HG03520 (cell line): ENCODE data around the gene GPR146.
"Not testable (repeated sequence)": the region's sequence is repeated elsewhere in the genome, so short reads cannot be mapped to it uniquely, and the experiment has no call there.

ENCODE experiments used
- ATAC-seq: cut with Tn5 transposase; IDR thresholded peaks from one replicate; pipeline ENCODE4 v1.9.1; 2021; ENCODE audit warnings: mild to moderate bottlenecking, moderate library complexity; ENCODE audit not compliant: unreplicated experiment

The GPR146 gene

DNA sequence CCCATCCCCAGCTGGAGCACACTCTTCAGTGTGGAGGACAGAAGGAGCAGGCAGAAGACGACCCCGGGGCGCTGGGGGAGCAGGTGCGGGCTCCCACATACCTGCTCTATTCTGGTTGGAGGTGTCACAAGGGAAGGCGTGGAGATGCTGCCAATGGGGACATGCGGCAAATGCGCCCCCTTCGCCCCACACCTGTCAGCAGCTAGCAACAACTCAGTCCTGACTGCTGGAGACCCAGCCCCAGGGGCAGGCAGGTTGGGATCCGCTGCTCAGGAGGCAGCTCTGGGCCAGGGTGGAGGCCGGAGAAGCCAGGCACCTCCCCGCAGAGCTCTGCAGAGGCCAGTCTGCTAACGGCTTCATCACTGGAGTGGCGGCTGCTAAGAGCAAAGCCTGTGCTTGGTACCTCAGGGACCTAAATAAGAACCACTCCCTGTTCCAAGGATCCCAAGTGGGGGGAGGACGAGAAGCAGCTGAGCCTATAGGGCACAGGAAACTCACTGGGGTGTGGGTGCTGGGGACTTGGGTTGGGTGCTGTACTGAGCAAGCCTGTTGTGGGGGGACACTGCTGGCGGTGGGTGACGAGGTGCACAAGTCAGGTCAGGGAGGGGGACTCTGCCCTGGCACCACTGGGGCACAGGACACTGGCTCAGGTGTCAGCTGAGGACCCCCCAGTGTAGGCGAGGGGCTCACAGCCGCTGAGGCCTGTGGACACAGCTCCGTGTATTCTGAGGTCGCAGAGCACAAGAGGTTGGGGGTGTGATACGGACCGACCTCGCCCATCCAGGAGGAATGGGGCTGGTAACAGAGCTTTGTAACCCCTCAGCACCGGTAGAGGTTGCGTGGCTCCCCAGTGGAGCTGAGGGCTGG is 19.2 kb upstream of the GPR146 start:
- ATAC-seq: no peak

DNA sequence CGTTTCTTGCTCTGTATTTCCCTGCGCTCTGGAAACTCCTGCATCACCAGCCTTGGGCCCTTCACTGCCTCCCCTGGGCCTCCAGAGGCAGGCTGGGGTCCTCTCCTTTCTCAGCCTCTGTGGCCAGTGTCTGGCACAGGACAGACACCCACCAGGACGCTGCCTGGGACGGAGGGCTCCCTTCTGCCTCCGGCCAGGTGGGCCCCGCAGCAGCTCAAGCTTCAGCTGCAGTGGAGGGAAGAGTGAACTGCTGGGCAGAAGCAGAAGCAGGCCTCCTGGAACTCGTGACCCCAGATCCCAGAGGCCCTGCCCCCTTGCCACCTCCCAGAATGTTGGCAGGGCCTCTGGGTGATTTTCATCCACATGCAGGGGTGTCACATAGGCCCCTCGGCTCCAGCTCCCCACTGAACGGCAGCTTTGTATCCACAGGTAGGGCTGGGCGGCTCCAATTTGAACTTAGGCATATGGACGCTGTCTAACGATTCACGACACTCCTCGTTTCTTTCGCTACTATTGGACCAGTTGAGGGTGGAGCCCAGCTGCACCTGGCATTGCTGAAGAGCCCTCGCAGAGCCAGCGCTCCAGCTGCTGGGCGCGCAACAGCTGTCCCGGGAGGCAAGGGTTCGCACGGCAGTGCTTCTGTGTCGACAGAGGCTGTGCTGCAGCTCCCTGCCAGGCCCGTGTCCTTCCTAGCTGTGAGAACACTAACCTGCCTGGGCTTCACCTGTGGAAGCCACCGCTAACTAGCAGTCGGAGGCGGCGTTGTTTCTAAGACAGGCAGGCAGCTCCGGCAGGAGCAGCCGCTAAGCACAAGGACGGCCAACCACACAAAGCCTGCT is 18.4 kb upstream of the GPR146 start:
- ATAC-seq: no peak

DNA sequence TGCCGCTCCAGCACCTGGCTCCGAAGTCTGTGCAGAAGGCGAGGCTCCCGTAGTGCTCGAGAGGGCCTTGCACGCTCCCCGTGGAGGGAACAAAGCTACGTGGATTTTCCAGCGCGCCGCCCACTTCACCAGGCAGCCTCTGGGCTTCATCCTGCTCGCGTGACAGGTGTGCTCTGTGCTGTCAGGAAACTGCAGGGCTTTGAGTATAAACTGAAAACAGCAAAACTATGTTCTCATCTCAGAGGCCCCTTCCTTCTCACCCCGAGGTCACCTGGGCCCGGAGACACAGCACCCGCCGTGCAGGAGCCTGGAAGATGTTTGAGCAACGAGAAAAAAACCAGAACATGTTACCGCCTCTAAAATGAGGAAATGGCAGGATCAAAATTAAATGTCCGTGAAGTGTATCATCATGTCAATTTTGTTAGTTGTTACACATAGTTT is 17.6 kb upstream of the GPR146 start:
- ATAC-seq: no peak

DNA sequence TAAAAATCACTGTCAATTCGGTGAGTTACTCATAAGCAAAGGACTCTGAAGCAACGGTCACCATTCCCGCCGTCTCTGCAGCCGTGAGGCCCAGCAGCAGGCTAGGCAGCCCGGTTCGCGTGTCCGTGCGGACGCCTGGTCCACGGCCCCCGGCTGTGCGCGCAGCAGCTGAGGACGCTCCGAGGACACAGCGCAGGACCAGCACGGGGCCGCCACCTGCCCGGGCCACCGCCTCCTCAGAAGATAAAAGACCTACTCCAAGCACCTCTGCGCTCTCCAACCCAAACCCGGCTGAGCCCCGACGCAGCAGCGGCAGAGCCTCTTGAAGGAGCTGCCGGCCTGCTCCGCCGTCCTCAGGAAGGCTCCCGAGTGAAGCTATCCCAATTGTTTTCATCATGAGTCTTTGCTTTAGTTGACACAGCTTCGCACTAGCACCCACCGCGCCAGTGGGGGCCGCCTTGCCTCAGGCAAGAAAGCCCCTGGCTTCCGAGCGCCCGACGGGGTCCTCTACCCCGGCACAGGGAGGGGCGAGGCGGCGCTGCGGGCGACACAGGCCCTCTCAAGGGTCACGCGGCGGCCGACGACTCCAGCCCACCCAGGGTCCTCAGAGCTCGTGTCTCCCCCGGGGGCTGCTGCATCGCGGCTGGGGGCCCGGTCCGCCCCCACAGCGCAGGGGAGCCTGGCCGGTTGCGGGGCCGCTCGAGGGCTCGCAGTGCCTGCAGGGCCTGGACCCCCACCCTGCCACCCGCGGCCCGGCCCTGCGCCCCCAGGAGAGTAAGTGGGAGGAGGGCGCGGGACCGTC is 16.9 kb upstream of the GPR146 start:
- ATAC-seq: peak; percentile 1

DNA sequence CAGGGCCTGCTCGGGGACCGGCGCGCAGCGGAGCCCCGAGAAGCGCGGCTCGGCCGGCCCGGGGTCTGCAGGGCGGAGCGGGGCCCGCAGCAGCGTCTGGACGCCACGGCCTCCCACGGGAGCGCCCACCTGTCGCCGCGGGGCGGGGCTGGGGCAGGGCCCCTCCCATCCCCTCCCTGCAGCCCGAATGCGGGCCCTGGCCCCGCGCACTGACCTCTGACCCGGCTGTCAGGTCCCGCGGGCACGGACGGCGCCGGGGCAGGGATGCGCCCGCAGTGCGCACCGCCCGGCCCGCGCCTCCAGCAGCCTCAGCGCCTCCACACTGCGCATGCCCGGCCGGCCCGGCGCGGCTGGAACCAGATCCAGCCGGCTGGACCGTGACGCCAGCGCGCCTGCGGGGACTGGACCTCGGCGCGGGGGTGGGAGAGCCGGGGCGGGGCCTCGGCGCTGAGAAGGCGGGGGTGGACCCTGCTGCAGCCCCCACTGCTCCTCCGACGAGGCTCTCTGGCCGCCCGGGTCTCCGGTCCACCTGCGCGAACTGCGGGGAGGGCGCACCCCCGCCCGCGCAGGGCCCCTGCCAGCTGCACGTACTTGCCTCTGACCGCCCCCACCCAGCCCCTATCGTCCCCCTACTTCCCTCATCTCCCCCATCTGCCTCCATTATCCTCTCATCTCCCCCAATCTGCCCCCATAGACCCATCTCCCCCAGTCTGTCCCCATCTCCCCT is 16.1 kb upstream of the GPR146 start:
- ATAC-seq: peak; percentile 47

DNA sequence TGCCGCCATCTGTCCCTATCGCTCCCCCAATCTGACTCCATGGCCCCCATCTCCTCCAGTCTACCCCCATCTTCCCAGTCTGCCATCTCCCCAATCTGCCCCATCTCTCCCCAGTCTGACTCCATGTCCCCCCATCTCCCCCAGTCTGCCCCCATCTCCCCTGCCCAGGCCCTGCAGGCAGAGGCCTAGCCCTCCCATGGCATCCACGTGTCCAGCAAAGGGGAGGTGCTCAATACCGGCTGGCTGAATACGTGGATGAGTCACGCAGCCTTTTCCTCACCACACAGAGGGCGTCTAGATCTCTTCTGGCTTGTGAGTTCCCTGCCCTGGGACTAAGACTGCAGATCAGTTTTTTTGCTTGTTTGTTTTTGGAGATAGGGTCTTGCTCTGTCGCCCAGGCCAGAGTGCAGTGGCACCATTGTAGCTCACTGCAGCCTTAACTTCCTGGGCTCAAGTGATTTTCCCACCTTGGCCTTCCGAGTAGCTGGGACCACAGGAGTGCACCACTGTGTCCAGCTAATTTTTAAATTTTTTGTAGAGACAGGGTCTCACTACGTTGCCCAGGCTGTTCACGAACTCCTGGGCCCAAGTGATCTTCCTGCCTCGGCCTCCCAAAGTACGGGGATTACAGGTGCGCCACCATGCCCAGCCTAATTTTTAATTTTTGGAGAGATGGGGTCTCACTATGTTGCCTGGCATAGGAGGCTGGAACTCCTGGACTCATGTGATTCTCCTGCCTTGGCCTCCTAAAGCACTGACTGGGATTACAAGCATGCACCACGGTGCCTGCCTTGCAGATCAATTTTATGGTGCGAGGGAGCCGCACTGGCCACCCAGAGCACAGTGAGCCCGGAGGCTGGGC is 15.3 kb upstream of the GPR146 start:
- ATAC-seq: no peak

DNA sequence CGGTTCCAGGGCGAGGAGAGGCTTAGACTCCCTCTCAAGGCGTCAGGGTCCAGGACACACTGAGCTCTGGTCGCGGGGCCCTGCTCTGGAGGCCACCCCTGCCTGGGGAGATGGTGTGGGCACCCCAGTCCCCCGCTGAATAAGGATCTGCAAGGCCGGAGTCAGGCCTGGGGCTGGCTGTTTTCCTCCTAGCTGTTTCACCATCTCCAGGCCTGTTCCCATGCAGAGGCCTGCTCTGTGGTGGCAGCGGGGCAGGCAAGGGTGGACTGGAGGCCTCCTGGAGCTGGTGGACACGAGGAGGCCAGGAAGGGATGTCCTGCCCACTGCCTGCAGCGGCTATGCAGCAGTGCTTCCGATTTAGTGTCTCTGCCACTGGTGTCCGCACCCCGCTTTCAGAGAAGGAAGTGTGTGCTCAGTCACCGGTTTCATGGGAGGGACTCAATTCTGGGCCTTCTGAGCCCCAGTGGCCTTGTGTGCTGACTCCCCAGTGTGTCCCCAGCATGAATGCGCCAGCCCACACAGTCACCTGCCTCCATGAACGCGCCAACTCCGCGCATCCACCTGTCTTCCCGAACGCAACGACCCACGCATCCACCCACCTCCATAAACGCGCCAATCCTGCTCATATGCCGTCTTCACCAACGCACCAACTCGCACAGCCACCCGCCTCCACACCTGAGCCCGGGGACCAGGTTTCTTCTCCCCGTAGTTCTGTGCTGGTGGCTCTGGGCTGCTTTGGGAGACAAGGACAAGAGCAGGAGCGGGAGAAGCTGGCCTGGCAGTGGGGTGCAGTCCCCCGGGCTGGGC is 14.5 kb upstream of the GPR146 start:
- no peak for ATAC-seq

DNA sequence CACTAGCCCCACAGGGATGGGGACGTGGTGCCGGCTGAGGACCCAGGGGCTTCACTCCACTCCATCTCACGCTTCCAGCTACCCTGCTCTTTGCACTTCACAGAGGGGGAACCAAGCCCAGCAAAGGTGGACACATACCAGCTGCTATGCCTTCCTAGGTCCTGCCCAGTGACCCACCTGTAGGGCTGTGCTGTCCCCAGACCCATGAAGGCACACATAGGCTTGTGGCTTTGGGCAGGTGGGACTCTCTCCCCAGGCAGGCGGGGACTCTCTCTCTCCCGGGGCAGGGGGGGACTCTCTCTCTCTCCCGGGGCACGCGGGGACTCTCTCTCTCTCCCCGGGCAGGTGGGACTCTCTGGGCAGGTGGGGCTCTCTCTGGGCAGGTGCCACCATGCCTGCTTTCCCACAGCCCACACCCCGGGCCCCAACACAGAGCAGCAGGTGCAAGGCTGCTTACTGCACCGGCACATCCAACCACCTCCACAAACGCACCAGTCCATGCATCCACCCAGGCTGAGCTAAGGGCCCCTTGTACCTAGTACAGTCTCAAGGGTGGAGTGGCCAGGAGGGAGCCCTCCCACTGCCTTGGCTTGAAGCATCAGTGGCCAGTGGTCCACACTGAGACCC is 13.8 kb upstream of the GPR146 start:
- no peak for ATAC-seq

DNA sequence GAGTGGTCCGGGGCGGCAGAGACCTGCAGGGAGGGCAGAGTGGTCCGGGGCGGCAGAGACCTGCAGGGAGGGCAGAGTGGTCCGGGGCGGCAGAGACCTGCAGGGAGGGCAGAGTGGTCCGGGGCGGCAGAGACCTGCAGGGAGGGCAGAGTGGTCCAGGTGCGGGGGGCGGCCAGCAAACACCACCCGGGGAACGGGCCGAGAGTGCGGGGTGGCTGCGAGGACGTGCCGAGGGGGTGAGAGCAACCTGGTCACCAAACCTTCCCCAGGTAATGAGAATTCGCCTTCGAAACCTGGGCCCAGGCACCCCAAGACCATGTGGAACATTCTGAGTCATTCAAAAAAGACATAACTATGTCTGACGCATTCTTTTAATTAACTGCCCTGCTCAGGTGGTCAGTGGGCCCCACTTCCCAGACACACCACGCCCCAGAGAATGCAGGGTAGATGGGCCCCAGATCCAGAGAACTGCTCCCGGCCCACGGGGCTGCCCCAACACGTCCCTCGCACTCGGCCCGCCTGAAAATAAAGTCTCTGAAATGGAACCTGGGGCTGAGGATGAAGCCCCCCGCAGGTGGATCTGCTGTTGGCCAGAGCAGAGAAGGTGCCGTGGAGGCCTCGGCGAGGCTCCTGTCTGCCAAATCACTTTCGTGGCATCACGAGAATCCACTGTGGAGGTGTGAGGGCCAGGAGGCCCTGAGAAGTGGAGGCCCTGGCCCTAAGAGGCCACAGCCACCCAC is 12.5 kb upstream of the GPR146 start:
- ATAC-seq: no peak

DNA sequence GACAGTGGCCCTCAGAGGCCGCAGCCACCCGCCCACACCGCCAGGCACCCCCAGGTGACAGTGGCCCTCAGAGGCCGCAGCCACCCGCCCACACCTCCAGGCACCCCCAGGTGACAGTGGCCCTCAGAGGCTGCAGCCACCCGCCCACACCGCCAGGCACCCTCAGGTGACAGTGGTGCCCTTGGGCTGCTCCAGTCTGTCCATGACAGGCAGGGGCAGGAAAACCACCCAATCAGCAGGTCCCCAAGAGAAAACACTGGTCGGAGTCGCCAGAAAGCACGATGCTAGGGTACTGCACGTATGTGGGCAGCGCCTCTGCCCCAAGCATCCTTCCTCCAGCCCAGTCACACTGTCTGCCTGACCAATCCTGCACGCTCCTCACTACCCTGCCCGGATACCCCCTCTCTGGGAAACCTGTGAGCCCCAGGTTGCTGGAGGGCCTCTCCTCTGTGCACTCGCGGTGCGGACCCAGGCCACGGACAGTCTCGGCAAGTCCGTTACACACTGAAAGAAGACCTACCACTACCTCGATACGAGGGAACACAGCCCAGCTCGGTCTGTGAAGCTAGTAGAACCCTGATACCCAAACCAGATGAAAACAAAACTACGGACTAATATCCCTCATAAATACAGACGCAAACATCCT is 11.7 kb upstream of the GPR146 start:
- no peak for ATAC-seq

DNA sequence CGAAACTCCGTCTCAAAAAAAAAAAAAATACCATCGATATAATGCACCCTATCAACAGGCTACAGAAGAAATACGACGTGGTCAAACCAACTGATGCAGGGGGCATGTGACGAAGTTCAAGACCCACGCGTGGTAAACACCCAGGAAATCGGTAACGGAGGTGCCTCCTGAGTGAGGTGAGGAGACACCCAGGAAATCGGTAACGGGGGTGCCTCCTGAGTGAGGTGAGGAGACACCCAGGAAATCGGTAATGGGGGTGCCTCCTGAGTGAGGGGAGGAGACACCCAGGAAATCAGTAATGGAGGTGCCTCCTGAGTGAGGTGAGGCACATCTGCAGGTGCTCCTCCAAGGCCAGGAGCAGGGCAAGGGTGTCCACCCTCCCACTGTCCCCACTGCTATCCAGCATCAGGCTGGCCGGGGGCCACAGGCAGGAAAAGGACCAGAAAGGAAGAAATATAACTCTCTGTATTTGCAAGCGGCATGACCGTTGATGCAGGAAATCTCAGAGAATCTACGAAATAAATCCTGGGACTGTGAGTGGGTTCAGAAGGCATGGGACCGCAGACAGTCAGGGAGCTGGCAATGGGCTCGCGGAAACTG is 10.7 kb upstream of the GPR146 start:
- no peak for ATAC-seq

DNA sequence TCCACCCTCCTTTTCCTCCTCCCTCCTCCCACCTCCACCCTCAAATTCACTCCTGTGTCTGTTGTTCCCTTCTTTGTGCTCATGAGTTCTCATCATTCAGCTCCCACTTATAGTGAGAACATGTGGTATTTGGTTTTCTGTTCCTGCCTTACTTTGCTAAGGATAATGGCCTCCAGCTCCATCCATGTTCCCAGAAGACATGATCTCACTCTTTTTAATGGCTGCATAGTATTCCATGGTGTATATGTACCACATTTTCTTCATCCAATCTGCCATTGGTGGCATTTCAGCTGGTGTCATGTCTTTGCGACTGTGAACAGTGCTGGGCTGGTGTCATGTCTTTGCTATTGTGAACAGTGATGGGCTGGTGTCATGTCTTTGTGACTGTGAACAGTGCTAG is 9.6 kb upstream of the GPR146 start:
- not testable (repeated sequence) for ATAC-seq

DNA sequence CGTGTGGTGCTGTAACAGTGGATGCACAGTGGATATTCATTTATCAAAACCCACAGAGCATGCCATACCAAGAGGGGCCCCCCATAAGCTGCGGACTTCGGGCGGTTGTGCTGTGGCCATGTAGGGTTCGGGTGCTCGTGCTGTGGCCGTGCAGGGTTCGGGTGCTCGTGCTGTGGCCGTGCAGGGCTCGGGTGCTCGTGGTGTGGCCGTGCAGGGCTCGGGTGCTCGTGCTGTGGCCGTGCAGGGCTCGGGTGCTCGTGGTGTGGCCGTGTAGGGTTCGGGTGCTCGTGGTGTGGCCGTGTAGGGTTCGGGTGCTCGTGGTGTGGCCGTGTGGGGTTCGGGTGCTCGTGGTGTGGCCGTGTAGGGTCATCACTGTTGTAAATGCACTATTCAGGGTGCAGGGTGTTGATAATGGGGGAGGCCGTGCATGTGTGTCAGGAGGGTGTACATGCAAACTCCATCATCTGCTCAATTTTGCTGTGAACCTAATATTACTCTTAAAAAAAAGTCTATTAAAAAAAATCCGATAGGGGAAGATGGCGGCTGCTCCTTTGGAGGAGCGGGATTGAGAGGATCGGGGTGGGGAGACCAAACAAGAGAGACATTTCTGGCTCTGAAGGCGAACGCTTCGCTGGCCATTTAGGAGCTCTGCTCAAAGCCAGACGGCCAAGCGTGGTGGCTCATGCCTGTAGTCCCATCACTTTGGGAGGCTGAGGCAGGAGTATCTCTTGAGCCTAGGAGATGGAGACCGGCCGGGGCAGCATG is 8.0 kb upstream of the GPR146 start:
- not testable (repeated sequence) for ATAC-seq

DNA sequence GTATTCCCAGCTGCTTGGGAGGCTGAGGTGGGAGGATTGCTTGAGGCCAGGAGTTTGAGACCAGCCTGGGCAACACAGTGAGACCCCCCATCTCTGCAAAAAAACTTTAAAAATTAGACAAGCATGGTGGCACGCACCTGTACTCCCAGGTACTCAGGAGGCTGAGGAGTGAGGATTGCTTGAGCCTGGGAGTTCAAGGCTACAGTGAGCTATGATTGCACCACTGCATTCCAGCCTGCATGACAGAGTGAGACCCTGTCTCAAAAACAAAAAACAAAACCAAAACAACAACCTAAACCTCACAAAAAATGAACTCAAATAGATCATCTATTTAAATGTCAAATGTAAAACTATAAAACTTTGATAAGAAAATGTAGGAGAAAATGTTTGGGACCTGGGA is 4.1 kb upstream of the GPR146 start:
- ATAC-seq: not testable (repeated sequence)

DNA sequence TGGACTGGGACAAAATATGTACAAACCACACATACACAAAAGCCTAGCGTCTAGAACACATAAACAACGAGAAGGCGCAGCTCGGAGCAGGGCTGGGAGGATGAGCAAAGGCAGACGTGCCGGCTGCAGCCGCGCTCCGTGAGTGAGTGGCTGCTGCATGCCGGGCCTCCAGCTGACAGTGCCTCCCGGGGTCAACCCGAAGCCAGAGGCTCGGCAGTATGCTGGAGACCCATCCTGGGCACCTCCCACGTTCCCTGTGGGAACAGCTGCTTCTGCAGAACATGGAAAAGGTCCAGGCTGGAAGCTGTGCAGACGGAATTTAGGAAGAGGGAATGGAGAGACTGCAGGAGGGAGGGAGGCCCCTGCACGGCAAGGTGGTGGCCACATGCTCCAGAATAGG is 3.6 kb upstream of the GPR146 start:
- no peak for ATAC-seq
